Caco-2 (cell line): Measurements from ENCODE around the gene KIFAP3. TPM values are rescaled to one million over a fixed set of nuclear protein-coding genes. Genes with fewer than 3 reads are reported as not detected.

Experiments used
- BruUV-seq: library from RNA; stranded (reverse); fragments of 400-500 nt; replicated peaks from 2 replicates; lab custom pipeline; 2021; lab: Mats Ljungman, UMichigan
- CTCF ChIA-PET: fragments of 300-600 bp; sonication (Branson Sonifier 250); formaldehyde crosslinking; loops from one replicate; lab custom pipeline; 2022; ENCODE audit warnings: antibody characterized with exemption; lab: Charles Lee
- POLR2A ChIA-PET: fragments of 300-600 bp; sonication (Branson Sonifier 250); formaldehyde crosslinking; loops from one replicate; lab custom pipeline; 2022; ENCODE audit warnings: antibody characterized with exemption; lab: Charles Lee
- DNase-seq, 2 experiments: peaks; one replicate each; pipeline versions ENCODE4 v3.0.0 to v3.0.0-alpha.2; 2020 to 2022
- H3K27me3 ChIP-seq: replicated peaks from 2 replicates; pipeline ENCODE4 v1.6.0; 2011; ENCODE audit warnings: low read length; ENCODE audit not compliant: control insufficient read depth, insufficient read depth
- H3K36me3 ChIP-seq: 2 replicates; pipeline ENCODE4 v1.5.1; 2011; ENCODE audit warnings: low read length; ENCODE audit not compliant: control insufficient read depth, insufficient read depth
- H3K4me1 ChIP-seq: fragments of 250-450 bp; sonication (Bioruptor Pico); 2 replicates; pipeline ENCODE4 v1.5.1; 2020; ENCODE audit warnings: mild to moderate bottlenecking
- H3K4me3 ChIP-seq: 2 replicates; pipeline ENCODE4 v1.5.1; 2011; ENCODE audit warnings: low read depth, mild to moderate bottlenecking, control low read depth, low read length
- H3K9me3 ChIP-seq: fragments of 250-450 bp; sonication (Bioruptor Pico); 2 replicates; pipeline ENCODE4 v1.5.1; 2020; ENCODE audit warnings: mild to moderate bottlenecking, moderate library complexity
- H3K27ac Mint-ChIP-seq: one replicate; pipeline ENCODE4 v1.8.0; 2022; ENCODE audit warnings: mixed read lengths; ENCODE audit not compliant: unreplicated experiment
- H3K27me3 Mint-ChIP-seq: one replicate; pipeline ENCODE4 v1.8.0; 2022; ENCODE audit warnings: mixed read lengths; ENCODE audit not compliant: insufficient read depth, unreplicated experiment
- H3K36me3 Mint-ChIP-seq: one replicate; pipeline ENCODE4 v1.8.0; 2022; ENCODE audit warnings: mild to moderate bottlenecking, mixed read lengths; ENCODE audit not compliant: insufficient read depth, unreplicated experiment
- H3K4me1 Mint-ChIP-seq: one replicate; pipeline ENCODE4 v1.8.0; 2022; ENCODE audit warnings: low read depth, mixed read lengths; ENCODE audit not compliant: unreplicated experiment
- H3K4me3 Mint-ChIP-seq: one replicate; pipeline ENCODE4 v1.8.0; 2022; ENCODE audit warnings: mild to moderate bottlenecking, moderate library complexity, mixed read lengths; ENCODE audit not compliant: unreplicated experiment
- H3K9me3 Mint-ChIP-seq: one replicate; pipeline ENCODE4 v1.8.0; 2022; ENCODE audit warnings: mixed read lengths; ENCODE audit not compliant: unreplicated experiment
- intact Hi-C: fragments of 100-400 bp; cut with micrococcal nuclease; formaldehyde crosslinking; loops from one replicate; pipeline ENCODE4 v1.10.0; 2022; ENCODE audit not compliant: unreplicated experiment
- total RNA-seq: library from RNA; stranded (reverse); gene quantifications from 2 replicates; pipeline ENCODE4 v1.2.3, GENCODE V29; 2022
- TF ChIP-seq, protein P1 (sequence below), 2 experiments: fragments of 200-600 bp in 1 of 2; IDR thresholded peaks; 1 replicate in 1 of 2; 2 replicates in 1 of 2; pipeline versions ENCODE4 v1.5.1 to v1.8.0; 2011 to 2022; ENCODE audit warnings: antibody characterized with exemption in 1 of 2, control low read depth in 1 of 2, inconsistent platforms in 1 of 2, low read depth in 1 of 2, low read length in 1 of 2, mild to moderate bottlenecking in 1 of 2, moderate library complexity in 1 of 2; ENCODE audit not compliant: insufficient read depth in 1 of 2, severe bottlenecking in 1 of 2, unreplicated experiment in 1 of 2

Gene KIFAP3
- total RNA-seq, 1 experiment from 2014 or later = 10.9 TPM

GRCh38 chr1:169915150-169915549 is 159.3 kb downstream of the KIFAP3 start:
- no peaks in the 10 kb centered on the region for H3K4me1 ChIP-seq
- no peaks in the 10 kb centered on the region for H3K9me3 ChIP-seq
- Mint-ChIP-seq H3K9me3 (no peaks in the 10 kb centered on the region), H3K36me3 (no peaks in the 10 kb centered on the region), H3K4me1 (no peaks in the 10 kb centered on the region), H3K27ac (no peak overlapping the region), H3K4me3 (no peak overlapping the region), H3K27me3 (peaks cover 6% of the 10 kb centered on the region)
- ChIA-PET CTCF (no interaction called here), POLR2A (no interaction called here)
- no peak for DNase-seq
- intact Hi-C loops = no loop called here
- no peak overlapping the region for H3K4me3 ChIP-seq
- no TSS peak for BruUV-seq
- TF ChIP-seq, protein P1, sequence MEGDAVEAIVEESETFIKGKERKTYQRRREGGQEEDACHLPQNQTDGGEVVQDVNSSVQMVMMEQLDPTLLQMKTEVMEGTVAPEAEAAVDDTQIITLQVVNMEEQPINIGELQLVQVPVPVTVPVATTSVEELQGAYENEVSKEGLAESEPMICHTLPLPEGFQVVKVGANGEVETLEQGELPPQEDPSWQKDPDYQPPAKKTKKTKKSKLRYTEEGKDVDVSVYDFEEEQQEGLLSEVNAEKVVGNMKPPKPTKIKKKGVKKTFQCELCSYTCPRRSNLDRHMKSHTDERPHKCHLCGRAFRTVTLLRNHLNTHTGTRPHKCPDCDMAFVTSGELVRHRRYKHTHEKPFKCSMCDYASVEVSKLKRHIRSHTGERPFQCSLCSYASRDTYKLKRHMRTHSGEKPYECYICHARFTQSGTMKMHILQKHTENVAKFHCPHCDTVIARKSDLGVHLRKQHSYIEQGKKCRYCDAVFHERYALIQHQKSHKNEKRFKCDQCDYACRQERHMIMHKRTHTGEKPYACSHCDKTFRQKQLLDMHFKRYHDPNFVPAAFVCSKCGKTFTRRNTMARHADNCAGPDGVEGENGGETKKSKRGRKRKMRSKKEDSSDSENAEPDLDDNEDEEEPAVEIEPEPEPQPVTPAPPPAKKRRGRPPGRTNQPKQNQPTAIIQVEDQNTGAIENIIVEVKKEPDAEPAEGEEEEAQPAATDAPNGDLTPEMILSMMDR (IDR thresholded peaks at IDR 0.05; ENCODE audit: insufficient read depth in 1 of 2, low read depth in 1 of 2, low read length in 1 of 2, severe bottlenecking in 1 of 2, unreplicated experiment in 1 of 2) = no peak
- H3K27me3 ChIP-seq = no peaks in the 10 kb centered on the region
- H3K36me3 ChIP-seq = no peaks in the 10 kb centered on the region

- Mint-ChIP-seq H3K27me3 (peaks cover 6% of the 10 kb centered on the region), H3K4me3 (no peak overlapping the region), H3K36me3 (no peaks in the 10 kb centered on the region), H3K4me1 (no peaks in the 10 kb centered on the region), H3K9me3 (no peaks in the 10 kb centered on the region), H3K27ac (no peak overlapping the region)
- no peaks in the 10 kb centered on the region for H3K36me3 ChIP-seq
- no peaks in the 10 kb centered on the region for H3K4me1 ChIP-seq
- intact Hi-C loops = no loop called here
- TF ChIP-seq, protein P1 (IDR thresholded peaks at IDR 0.05; ENCODE audit: insufficient read depth in 1 of 2, low read depth in 1 of 2, low read length in 1 of 2, severe bottlenecking in 1 of 2, unreplicated experiment in 1 of 2) = no peak
- no TSS peak for BruUV-seq
- no peaks in the 10 kb centered on the region for H3K9me3 ChIP-seq
- POLR2A ChIA-PET = no interaction called here
- H3K27me3 ChIP-seq = no peaks in the 10 kb centered on the region
- no peak overlapping the region for H3K4me3 ChIP-seq
- DNase-seq = no peak
- CTCF ChIA-PET = no interaction called here
Observed at GRCh38 chr1:169914531-169914930, 160.0 kb downstream of the KIFAP3 start.

DNA sequence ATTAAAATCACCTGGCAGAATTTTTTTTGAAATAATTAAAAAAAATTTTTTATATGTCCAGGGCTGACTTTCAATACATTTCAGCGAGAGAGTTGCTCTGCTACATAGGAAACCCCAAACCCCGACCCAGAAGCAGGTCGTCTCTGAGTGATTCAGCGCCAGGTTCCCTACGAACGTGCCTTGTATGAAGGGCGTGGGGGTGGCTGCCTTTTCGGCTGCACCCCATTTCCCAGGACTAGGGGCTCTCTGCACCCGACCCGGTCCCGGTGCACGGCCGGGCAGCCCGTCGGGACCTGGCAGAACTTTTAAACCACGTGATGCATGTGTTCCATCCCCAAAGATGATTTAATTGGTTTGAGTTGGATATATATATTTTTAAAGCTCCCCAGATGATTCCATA is 165.0 kb downstream of the KIFAP3 start:
- Histone ChIP-seq H3K27me3 (no peaks in the 10 kb centered on the region), H3K9me3 (no peaks in the 10 kb centered on the region), H3K4me1 (no peaks in the 10 kb centered on the region), H3K4me3 (no peak overlapping the region), H3K36me3 (no peaks in the 10 kb centered on the region)
- Mint-ChIP-seq H3K4me1 (no peaks in the 10 kb centered on the region), H3K36me3 (no peaks in the 10 kb centered on the region), H3K4me3 (no peak overlapping the region), H3K27me3 (peaks cover under 1% of the 10 kb centered on the region), H3K9me3 (no peaks in the 10 kb centered on the region), H3K27ac (no peak overlapping the region)
- CTCF ChIA-PET = no interaction called here
- no TSS peak for BruUV-seq
- intact Hi-C loops = no loop called here
- POLR2A ChIA-PET = no interaction called here
- no peak for DNase-seq
- TF ChIP-seq, protein P1 (IDR thresholded peaks at IDR 0.05; ENCODE audit: insufficient read depth in 1 of 2, low read depth in 1 of 2, low read length in 1 of 2, severe bottlenecking in 1 of 2, unreplicated experiment in 1 of 2) = no peak
